ENCODE results near the gene GSTT4.

The GSTT4 gene

DNA sequence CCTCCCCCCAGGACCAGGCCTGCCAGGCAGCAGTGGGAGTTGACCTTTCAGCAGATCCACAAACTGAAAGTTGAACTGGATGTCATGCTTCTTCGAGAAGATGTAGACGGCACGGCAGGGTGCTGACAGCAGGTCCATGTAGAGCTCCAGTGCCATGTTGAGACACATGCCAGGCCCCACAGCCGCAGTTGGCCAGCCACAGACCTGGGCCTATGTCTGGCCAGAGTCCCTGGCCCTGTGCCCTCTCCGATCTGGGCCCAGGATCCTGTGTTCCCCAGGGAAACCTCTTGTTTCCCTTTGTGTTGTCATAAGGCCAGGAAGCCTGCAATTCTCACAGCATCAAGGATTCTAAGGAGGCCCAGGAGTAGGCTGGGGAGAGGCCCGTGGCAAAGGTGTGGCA is at the start of gene GSTT4:
Gene GSTT4 (minus strand): TSS at position 253 of the 400 bp plus-strand sequence. CDS start 97 bp downstream, at position 156.
- Histone ChIP-seq H3K27me3 (replicated peaks; ENCODE audit: control insufficient read depth, insufficient read depth, low read length) (no peaks in the 10 kb centered on the region), H3K4me3 (replicated peaks; ENCODE audit: low read depth, low read length) (no peak within 1 kb of the TSS), H3K36me3 (ENCODE audit: control insufficient read depth, insufficient read depth, low read length) (no peaks in the 10 kb centered on the region)
- no peak for DNase-seq (ENCODE audit: extremely low read depth, insufficient read length)
- TF ChIP-seq, protein P1, sequence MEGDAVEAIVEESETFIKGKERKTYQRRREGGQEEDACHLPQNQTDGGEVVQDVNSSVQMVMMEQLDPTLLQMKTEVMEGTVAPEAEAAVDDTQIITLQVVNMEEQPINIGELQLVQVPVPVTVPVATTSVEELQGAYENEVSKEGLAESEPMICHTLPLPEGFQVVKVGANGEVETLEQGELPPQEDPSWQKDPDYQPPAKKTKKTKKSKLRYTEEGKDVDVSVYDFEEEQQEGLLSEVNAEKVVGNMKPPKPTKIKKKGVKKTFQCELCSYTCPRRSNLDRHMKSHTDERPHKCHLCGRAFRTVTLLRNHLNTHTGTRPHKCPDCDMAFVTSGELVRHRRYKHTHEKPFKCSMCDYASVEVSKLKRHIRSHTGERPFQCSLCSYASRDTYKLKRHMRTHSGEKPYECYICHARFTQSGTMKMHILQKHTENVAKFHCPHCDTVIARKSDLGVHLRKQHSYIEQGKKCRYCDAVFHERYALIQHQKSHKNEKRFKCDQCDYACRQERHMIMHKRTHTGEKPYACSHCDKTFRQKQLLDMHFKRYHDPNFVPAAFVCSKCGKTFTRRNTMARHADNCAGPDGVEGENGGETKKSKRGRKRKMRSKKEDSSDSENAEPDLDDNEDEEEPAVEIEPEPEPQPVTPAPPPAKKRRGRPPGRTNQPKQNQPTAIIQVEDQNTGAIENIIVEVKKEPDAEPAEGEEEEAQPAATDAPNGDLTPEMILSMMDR (IDR thresholded peaks at IDR 0.05; ENCODE audit: insufficient read depth, low read length, poor library complexity, severe bottlenecking): no peak

DNA sequence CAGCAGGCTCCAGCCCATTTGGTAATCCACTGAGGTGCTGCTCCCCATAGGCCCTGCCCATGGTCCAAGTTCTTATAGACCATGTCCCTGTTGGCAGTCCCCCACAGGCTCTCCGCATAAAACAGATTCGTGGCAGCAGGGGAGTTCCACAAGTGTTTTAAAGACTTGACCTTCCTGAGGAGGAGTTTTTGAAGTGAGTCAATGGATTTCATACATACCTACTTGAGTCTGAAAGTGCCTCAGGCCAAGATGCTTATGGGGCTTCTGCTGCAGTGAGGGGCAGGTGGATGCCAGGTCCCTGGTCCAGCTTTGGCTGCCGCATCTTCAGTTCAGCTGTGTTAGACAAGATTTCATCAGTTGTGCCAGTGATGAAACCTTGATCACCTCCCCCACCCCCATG is 49.1 kb upstream of the GSTT4 start:
- Histone ChIP-seq H3K27me3 (replicated peaks; ENCODE audit: control insufficient read depth, insufficient read depth, low read length) (no peaks in the 10 kb centered on the region), H3K36me3 (ENCODE audit: control insufficient read depth, insufficient read depth, low read length) (peaks cover 32% of the 10 kb centered on the region), H3K4me3 (replicated peaks; ENCODE audit: low read depth, low read length) (no peak overlapping the region)
- no peak for DNase-seq (ENCODE audit: extremely low read depth, insufficient read length)
- TF ChIP-seq, protein P1 (IDR thresholded peaks at IDR 0.05; ENCODE audit: insufficient read depth, low read length, poor library complexity, severe bottlenecking): no peak

DNA sequence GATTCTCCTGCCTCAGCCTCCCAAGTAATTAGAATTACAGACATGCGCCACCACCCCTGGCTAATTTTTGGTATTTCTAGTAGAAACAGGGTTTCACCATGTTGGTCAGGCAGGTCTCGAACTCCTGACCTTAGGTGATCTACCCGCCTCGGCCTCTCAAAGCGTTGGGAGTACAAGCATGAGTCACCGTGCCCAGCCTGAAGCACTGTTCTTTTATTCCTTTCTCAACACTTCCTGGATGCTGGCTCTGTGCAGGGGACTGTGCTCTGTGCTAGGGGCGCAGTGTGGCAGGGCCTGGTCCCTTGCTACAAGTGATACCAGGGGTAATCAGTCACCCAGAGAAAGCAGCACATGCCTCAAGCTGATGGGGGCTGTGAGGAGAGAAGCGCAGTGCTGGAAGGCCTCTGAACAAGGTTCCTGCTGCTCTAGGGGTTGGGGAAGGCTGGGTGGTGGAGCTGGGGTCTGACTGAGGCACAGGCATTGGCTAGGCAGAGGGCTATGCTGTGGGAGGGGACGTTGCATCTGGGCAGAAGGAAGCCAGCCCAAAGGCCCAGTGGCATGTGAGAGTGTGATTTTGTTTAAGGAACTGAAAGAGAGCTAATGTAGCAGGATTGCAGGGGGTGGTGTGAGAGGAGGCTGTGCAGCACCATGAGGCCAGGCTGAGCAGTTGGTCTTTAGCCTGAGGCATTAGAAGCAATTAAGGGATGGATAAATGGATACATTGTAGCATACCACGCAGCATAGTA is 48.4 kb upstream of the GSTT4 start:
- DNase-seq (ENCODE audit: extremely low read depth, insufficient read length): peak; percentile 41
- TF ChIP-seq, protein P1 (IDR thresholded peaks at IDR 0.05; ENCODE audit: insufficient read depth, low read length, poor library complexity, severe bottlenecking): no peak
- no peaks in the 10 kb centered on the region for H3K27me3 ChIP-seq (replicated peaks; ENCODE audit: control insufficient read depth, insufficient read depth, low read length)
- no peak overlapping the region for H3K4me3 ChIP-seq (replicated peaks; ENCODE audit: low read depth, low read length)
- H3K36me3 ChIP-seq (ENCODE audit: control insufficient read depth, insufficient read depth, low read length): peaks cover 32% of the 10 kb centered on the region

DNA sequence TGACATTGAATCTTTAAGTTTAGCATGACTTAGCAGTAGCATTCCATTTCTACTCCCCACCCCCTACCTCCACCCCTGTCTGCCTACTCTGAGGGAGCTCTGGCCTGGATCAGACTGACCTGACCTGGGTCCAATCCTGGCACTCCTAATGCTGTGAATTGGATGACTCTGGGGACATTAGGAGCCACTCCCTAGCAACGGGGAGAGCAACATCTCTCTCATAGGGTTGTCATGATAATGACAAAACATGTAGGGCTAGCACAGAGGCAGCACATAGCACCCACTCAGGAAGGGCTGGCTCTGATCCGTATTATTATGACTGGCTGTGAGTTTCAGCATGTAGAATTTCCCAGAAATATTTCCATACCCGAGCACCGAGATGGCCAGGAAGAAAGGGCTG is 46.3 kb upstream of the GSTT4 start:
- TF ChIP-seq, protein P1 (IDR thresholded peaks at IDR 0.05; ENCODE audit: insufficient read depth, low read length, poor library complexity, severe bottlenecking): no peak
- H3K36me3 ChIP-seq (ENCODE audit: control insufficient read depth, insufficient read depth, low read length): peaks cover 24% of the 10 kb centered on the region
- no peak for DNase-seq (ENCODE audit: extremely low read depth, insufficient read length)
- no peaks in the 10 kb centered on the region for H3K27me3 ChIP-seq (replicated peaks; ENCODE audit: control insufficient read depth, insufficient read depth, low read length)
- H3K4me3 ChIP-seq (replicated peaks; ENCODE audit: low read depth, low read length): no peak overlapping the region

DNA sequence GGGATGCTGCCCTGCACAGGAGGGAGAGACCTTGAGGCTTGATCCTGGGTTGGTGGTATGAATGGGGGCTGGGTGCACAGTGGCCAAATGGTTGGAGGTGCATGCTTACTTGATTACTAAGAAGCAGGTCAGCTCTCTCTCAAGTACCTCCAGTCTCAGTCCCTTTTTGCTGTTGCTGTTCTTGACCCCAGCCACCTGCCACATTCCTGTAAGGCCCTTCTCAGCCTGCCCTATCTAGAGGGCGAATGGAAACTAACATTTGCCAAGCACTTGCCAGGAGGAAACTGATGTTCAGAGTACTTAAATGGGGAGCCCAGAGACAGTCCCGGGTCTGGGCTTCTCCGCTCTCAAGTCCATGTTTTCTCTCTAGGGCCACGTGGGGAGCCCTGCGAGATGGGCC is 45.8 kb upstream of the GSTT4 start:
- H3K36me3 ChIP-seq (ENCODE audit: control insufficient read depth, insufficient read depth, low read length): peaks cover 20% of the 10 kb centered on the region
- TF ChIP-seq, protein P1 (IDR thresholded peaks at IDR 0.05; ENCODE audit: insufficient read depth, low read length, poor library complexity, severe bottlenecking): no peak

More for the DNA sequence above, 45.8 kb upstream of the GSTT4 start:
- no peak for DNase-seq (ENCODE audit: extremely low read depth, insufficient read length)
- no peak overlapping the region for H3K4me3 ChIP-seq (replicated peaks; ENCODE audit: low read depth, low read length)
- no peaks in the 10 kb centered on the region for H3K27me3 ChIP-seq (replicated peaks; ENCODE audit: control insufficient read depth, insufficient read depth, low read length)
